Measurements from ENCODE around the gene TRIM24.

GRCh38 chr7:138512885-138513284, 52.8 kb downstream of the TRIM24 start:
- TF ChIP-seq POLR2AphosphoS5 (IDR thresholded peaks at IDR 0.05; ENCODE audit: low read depth, low read length): no peak
- TF ChIP-seq TAF1 (IDR thresholded peaks at IDR 0.05; ENCODE audit: borderline replicate concordance, insufficient read depth, low read length): no peak
- TF ChIP-seq SIN3A (IDR thresholded peaks at IDR 0.05; ENCODE audit: borderline replicate concordance, insufficient read depth, low read length): no peak
- no peak for TF ChIP-seq REST (IDR thresholded peaks at IDR 0.05; ENCODE audit: insufficient read depth in 1 of 2, low read depth in 2 of 2, low read length in 2 of 2)
- TF ChIP-seq FOXP2 (optimal IDR thresholded peaks at IDR 0.05; ENCODE audit: borderline replicate concordance, extremely low read depth, extremely low read length, insufficient read depth): no peak
